WTC11 (cell line): ENCODE results near the gene C6orf47.

Source experiments
- ARID4B ChIP-seq: sonication (generic); formaldehyde crosslinking; IDR thresholded peaks from 2 replicates; pipeline ENCODE4 v1.8.0; 2023; ENCODE audit warnings: missing genetic modification reagents, mild to moderate bottlenecking, borderline replicate concordance
- ATF2 ChIP-seq: sonication (generic); formaldehyde crosslinking; IDR thresholded peaks from 2 replicates; pipeline ENCODE4 v1.8.1; 2022; ENCODE audit warnings: low read depth, missing genetic modification reagents, borderline replicate concordance
- ATF3 ChIP-seq: sonication (generic); formaldehyde crosslinking; conservative IDR thresholded peaks from 2 replicates; pipeline ENCODE4 v1.8.1; 2022; ENCODE audit warnings: mild to moderate bottlenecking, missing genetic modification reagents
- CTCF ChIP-seq: fragments of 200-600 bp; IDR thresholded peaks from 2 replicates; pipeline ENCODE4 v1.8.0; 2022; ENCODE audit warnings: antibody characterized with exemption
- MXD4 ChIP-seq: fragments of 250-450 bp; sonication (Bioruptor Pico); IDR thresholded peaks from 2 replicates; pipeline ENCODE4 v1.8.0; 2021; ENCODE audit warnings: mild to moderate bottlenecking, moderate library complexity, borderline replicate concordance
- PRDM15 ChIP-seq: sonication (generic); formaldehyde crosslinking; IDR thresholded peaks from 2 replicates; pipeline ENCODE4 v1.8.0; 2022; ENCODE audit warnings: missing genetic modification reagents
- PREB ChIP-seq: sonication (generic); formaldehyde crosslinking; IDR thresholded peaks from 2 replicates; pipeline ENCODE4 v1.8.1; 2022; ENCODE audit warnings: mild to moderate bottlenecking, missing genetic modification reagents, moderate library complexity, borderline replicate concordance
- SMAD4 ChIP-seq: sonication (generic); formaldehyde crosslinking; IDR thresholded peaks from 2 replicates; pipeline ENCODE4 v1.8.0; 2022; ENCODE audit warnings: mild to moderate bottlenecking, missing genetic modification reagents
- USF2 ChIP-seq: sonication (generic); formaldehyde crosslinking; IDR thresholded peaks from 2 replicates; pipeline ENCODE4 v1.8.1; 2023; ENCODE audit warnings: mild to moderate bottlenecking, missing genetic modification reagents, moderate library complexity
- ZBTB21 ChIP-seq: sonication (generic); formaldehyde crosslinking; IDR thresholded peaks from 2 replicates; pipeline ENCODE4 v1.8.1; 2023; ENCODE audit warnings: mild to moderate bottlenecking, missing genetic modification reagents, borderline replicate concordance

GRCh38 chr6:31663126-31663960 lies 2.8 kb upstream of the C6orf47 start:
- TF ChIP-seq CTCF (no peak), USF2 (CRISPR knock-in tag) (no peak), MXD4 (CRISPR knock-in tag) (no peak), ARID4B (CRISPR knock-in tag) (no peak), PRDM15 (CRISPR knock-in tag) (no peak), ZBTB21 (CRISPR knock-in tag) (no peak), ATF2 (no peak), PREB (no peak), ATF3 (CRISPR knock-in tag) (no peak), SMAD4 (CRISPR knock-in tag) (no peak)
